K562 (cell line): ENCODE results near the gene NAA38. TPM values are rescaled to one million over a fixed set of nuclear protein-coding genes. Genes with fewer than 3 reads are reported as not detected.

Source experiments
- ATF1 ChIP-seq, 2 experiments: fragments of 450-650 bp in 1 of 2; IDR thresholded peaks; 2 replicates each; pipeline ENCODE4 v1.6.1; 2016; ENCODE audit warnings: missing compliant biosample characterization in 1 of 2, missing genetic modification characterization in 1 of 2
- CTBP1 ChIP-seq: fragments of 450-650 bp; IDR thresholded peaks from 2 replicates; pipeline ENCODE4 v1.6.1; 2016; ENCODE audit warnings: borderline replicate concordance
- EP300 ChIP-seq: IDR thresholded peaks from 2 replicates; pipeline ENCODE4 v1.6.1; 2012; ENCODE audit warnings: low read length, improper control_type of control experiment
- ESRRA ChIP-seq: fragments of 450-650 bp; IDR thresholded peaks from 2 replicates; pipeline ENCODE4 v1.6.1; 2014; ENCODE audit warnings: low read depth, mild to moderate bottlenecking, moderate library complexity, borderline replicate concordance
- KAT7 ChIP-seq: sonication (generic); formaldehyde crosslinking; IDR thresholded peaks from 2 replicates; pipeline ENCODE4 v1.8.0; 2022; ENCODE audit warnings: missing genetic modification reagents, mild to moderate bottlenecking, borderline replicate concordance
- KDM1A ChIP-seq, 2 experiments: fragments of 450-650 bp; IDR thresholded peaks; 2 replicates each; pipeline ENCODE4 v1.6.1; 2016; ENCODE audit warnings: mild to moderate bottlenecking in 2 of 2
- MCM3 ChIP-seq: fragments of 450-650 bp; IDR thresholded peaks from 2 replicates; pipeline ENCODE4 v1.6.1; 2016
- SIN3B ChIP-seq: fragments of 450-650 bp; IDR thresholded peaks from 2 replicates; pipeline ENCODE4 v1.6.1; 2017; ENCODE audit warnings: low read depth, mild to moderate bottlenecking, moderate library complexity
- TSC22D4 ChIP-seq: fragments of 450-650 bp; IDR thresholded peaks from 2 replicates; pipeline ENCODE4 v1.6.1; 2016; ENCODE audit warnings: missing genetic modification characterization, missing biosample characterization, control low read depth
- ZNF121 ChIP-seq: sonication (generic); formaldehyde crosslinking; conservative IDR thresholded peaks from 2 replicates; pipeline ENCODE4 v1.8.0; 2022; ENCODE audit warnings: missing genetic modification reagents
- ZNF316 ChIP-seq: fragments of 450-650 bp; IDR thresholded peaks from 2 replicates; pipeline ENCODE4 v1.6.1; 2016
- ZNF384 ChIP-seq: IDR thresholded peaks from 2 replicates; pipeline ENCODE4 v1.6.1; 2012; ENCODE audit warnings: low read depth, low read length, improper control_type of control experiment
- polyA plus RNA-seq, 8 experiments: library from polyadenylated mRNA; depleted of rRNA in 4 of 8; stranded (reverse) in 5 of 8; unstranded in 3 of 8; fragments of >200 nt; fragmentation: Nextera tagmentation in 2 of 8; fragmentation: Illumina TruSeq in 1 of 8; extraction: Ambion mirVana in 2 of 8; extraction: Trizol in 1 of 8; gene quantifications; 2 replicates each; pipeline versions ENCODE4 v1.2.1 to v1.2.3, GENCODE V29; 2011 to 2014; ENCODE audit warnings: inconsistent platforms in 1 of 8, missing spikeins in 1 of 8
- total RNA-seq, 7 experiments: library from RNA; depleted of rRNA in 6 of 7; stranded (reverse); fragments of >200 nt in 6 of 7; fragmentation: Illumina TruSeq in 2 of 7; extraction: Trizol in 2 of 7; gene quantifications; 2 replicates each; pipeline versions ENCODE4 v1.2.1 to v1.2.3, GENCODE V29; 2011 to 2021; ENCODE audit warnings: low replicate concordance in 1 of 7
- TF ChIP-seq, protein P1 (sequence below): IDR thresholded peaks from 2 replicates; pipeline ENCODE4 v1.6.1; 2011; ENCODE audit not compliant: insufficient read length; ENCODE audit errors: extremely low read depth
- TF ChIP-seq, protein P2 (sequence below): fragments of 200-800 bp; sonication (Bioruptor generic); IDR thresholded peaks from 2 replicates; pipeline ENCODE4 v1.6.1; 2017; ENCODE audit warnings: missing genetic modification characterization, missing compliant biosample characterization
- TF ChIP-seq, protein P3 (sequence below): fragments of 450-650 bp; IDR thresholded peaks from 2 replicates; pipeline ENCODE4 v1.6.1; 2018; ENCODE audit not compliant: partially characterized antibody
- TF ChIP-seq, protein P4 (sequence below): fragments of 450-650 bp; IDR thresholded peaks from 2 replicates; pipeline ENCODE4 v1.6.1; 2018; ENCODE audit warnings: mild to moderate bottlenecking, low read depth; ENCODE audit not compliant: partially characterized antibody
- TF ChIP-seq, protein P5 (sequence below): fragments of 250-450 bp; sonication (Bioruptor Pico); IDR thresholded peaks from 2 replicates; pipeline ENCODE4 v1.5.0; 2022; ENCODE audit warnings: mild to moderate bottlenecking

NAA38 gene
- total and polyA plus RNA-seq, 9 of the 15 experiments (the other 6 are each of a cell fraction or from before 2014, with no cell fraction given), result 16.4 to 99.8 (median 57.3) TPM

DNA sequence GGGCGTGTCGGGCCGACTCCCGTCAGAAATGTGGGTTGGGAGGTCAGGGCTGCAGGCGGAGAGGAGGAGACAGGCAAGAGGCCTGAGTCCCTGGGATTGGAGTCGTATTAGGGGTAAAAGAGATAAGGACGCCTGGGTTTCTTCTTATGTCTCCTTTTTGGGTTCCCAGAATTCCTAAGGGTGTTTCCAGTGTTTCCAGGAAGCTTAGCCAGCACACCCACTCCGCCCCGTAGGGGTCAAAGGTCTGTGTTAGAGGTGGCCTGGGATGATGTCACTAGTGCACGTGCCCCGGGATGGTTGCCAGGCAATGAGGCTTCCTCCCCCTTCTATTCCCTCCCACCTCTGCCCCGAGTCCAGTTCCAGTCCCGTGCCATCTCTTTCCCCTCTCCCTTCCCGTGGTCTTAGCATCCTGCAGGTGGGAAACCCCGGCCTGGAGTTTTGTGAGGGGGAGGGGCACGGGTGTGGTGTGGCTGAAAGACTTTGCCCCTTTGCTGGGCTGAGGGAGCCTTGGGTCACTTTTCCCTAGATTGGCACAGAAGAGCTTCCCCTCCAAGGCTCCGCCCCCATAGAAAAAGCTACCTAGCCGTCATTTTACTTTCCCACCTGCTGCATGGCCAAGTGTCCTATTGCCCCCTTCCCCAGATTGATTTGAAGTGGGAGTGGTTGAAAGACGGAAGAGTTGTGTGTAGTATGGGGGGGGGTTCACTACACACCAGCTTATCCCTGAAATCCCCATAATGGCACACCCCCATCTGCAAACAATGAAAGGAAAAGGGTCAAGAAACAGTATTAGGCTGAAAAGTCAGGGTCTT, 20.6 kb downstream of the NAA38 start (continued):
- TF ChIP-seq EP300, result peak; percentile 53; the same call in 1 of the 2 replicates
- 0 out of 2 replicates have a peak, but pooled peaks have one; percentile 8 for TF ChIP-seq SIN3B
- peak; percentile 77; the same call in 1 of the 2 replicates for TF ChIP-seq CTBP1
- TF ChIP-seq ESRRA, result peak; percentile 69; the same call in 1 of the 2 replicates
- no peak for TF ChIP-seq ZNF121
- TF ChIP-seq, protein P1, sequence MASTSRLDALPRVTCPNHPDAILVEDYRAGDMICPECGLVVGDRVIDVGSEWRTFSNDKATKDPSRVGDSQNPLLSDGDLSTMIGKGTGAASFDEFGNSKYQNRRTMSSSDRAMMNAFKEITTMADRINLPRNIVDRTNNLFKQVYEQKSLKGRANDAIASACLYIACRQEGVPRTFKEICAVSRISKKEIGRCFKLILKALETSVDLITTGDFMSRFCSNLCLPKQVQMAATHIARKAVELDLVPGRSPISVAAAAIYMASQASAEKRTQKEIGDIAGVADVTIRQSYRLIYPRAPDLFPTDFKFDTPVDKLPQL, result no peak
- TF ChIP-seq, protein P2, sequence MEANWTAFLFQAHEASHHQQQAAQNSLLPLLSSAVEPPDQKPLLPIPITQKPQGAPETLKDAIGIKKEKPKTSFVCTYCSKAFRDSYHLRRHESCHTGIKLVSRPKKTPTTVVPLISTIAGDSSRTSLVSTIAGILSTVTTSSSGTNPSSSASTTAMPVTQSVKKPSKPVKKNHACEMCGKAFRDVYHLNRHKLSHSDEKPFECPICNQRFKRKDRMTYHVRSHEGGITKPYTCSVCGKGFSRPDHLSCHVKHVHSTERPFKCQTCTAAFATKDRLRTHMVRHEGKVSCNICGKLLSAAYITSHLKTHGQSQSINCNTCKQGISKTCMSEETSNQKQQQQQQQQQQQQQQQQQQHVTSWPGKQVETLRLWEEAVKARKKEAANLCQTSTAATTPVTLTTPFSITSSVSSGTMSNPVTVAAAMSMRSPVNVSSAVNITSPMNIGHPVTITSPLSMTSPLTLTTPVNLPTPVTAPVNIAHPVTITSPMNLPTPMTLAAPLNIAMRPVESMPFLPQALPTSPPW, result peak; percentile 96
- TF ChIP-seq TSC22D4 (tag), result no peak
- peak; percentile 70; the same call in 1 of the 2 replicates for TF ChIP-seq KAT7 (CRISPR knock-in tag)
- TF ChIP-seq, protein P3, sequence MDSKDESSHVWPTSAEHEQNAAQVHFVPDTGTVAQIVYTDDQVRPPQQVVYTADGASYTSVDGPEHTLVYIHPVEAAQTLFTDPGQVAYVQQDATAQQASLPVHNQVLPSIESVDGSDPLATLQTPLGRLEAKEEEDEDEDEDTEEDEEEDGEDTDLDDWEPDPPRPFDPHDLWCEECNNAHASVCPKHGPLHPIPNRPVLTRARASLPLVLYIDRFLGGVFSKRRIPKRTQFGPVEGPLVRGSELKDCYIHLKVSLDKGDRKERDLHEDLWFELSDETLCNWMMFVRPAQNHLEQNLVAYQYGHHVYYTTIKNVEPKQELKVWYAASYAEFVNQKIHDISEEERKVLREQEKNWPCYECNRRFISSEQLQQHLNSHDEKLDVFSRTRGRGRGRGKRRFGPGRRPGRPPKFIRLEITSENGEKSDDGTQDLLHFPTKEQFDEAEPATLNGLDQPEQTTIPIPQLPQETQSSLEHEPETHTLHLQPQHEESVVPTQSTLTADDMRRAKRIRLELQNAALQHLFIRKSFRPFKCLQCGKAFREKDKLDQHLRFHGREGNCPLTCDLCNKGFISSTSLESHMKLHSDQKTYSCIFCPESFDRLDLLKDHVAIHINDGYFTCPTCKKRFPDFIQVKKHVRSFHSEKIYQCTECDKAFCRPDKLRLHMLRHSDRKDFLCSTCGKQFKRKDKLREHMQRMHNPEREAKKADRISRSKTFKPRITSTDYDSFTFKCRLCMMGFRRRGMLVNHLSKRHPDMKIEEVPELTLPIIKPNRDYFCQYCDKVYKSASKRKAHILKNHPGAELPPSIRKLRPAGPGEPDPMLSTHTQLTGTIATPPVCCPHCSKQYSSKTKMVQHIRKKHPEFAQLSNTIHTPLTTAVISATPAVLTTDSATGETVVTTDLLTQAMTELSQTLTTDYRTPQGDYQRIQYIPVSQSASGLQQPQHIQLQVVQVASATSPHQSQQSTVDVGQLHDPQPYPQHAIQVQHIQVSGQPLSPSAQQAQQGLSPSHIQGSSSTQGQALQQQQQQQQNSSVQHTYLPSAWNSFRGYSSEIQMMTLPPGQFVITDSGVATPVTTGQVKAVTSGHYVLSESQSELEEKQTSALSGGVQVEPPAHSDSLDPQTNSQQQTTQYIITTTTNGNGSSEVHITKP, result peak; percentile 72
- no peak for TF ChIP-seq MCM3
- TF ChIP-seq, protein P4, sequence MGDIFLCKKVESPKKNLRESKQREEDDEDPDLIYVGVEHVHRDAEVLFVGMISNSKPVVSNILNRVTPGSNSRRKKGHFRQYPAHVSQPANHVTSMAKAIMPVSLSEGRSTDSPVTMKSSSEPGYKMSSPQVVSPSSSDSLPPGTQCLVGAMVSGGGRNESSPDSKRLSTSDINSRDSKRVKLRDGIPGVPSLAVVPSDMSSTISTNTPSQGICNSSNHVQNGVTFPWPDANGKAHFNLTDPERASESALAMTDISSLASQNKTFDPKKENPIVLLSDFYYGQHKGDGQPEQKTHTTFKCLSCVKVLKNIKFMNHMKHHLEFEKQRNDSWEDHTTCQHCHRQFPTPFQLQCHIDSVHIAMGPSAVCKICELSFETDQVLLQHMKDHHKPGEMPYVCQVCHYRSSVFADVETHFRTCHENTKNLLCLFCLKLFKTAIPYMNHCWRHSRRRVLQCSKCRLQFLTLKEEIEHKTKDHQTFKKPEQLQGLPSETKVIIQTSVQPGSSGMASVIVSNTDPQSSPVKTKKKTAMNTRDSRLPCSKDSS, result no peak
- TF ChIP-seq, protein P5, sequence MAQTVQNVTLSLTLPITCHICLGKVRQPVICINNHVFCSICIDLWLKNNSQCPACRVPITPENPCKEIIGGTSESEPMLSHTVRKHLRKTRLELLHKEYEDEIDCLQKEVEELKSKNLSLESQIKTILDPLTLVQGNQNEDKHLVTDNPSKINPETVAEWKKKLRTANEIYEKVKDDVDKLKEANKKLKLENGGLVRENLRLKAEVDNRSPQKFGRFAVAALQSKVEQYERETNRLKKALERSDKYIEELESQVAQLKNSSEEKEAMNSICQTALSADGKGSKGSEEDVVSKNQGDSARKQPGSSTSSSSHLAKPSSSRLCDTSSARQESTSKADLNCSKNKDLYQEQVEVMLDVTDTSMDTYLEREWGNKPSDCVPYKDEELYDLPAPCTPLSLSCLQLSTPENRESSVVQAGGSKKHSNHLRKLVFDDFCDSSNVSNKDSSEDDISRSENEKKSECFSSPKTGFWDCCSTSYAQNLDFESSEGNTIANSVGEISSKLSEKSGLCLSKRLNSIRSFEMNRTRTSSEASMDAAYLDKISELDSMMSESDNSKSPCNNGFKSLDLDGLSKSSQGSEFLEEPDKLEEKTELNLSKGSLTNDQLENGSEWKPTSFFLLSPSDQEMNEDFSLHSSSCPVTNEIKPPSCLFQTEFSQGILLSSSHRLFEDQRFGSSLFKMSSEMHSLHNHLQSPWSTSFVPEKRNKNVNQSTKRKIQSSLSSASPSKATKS (CRISPR knock-in tag), result no peak
- peak; percentile 61 to 86; a peak in 3 of 4 replicates for TF ChIP-seq KDM1A (IDR thresholded peaks at IDR 0.05)
- TF ChIP-seq ZNF316, result no peak
- no peak for TF ChIP-seq ATF1 (CRISPR knock-in tag; IDR thresholded peaks at IDR 0.05)
- peak; percentile 91 for TF ChIP-seq ATF1 (tag; IDR thresholded peaks at IDR 0.05)
- TF ChIP-seq ZNF384, result peak; percentile 14; the same call in 1 of the 2 replicates
